ENCODE results near the gene CDK5RAP2.
A peak's percentile ranks its signal among the peaks of the same experiment; 100 is the strongest.

The CDK5RAP2 gene

DNA sequence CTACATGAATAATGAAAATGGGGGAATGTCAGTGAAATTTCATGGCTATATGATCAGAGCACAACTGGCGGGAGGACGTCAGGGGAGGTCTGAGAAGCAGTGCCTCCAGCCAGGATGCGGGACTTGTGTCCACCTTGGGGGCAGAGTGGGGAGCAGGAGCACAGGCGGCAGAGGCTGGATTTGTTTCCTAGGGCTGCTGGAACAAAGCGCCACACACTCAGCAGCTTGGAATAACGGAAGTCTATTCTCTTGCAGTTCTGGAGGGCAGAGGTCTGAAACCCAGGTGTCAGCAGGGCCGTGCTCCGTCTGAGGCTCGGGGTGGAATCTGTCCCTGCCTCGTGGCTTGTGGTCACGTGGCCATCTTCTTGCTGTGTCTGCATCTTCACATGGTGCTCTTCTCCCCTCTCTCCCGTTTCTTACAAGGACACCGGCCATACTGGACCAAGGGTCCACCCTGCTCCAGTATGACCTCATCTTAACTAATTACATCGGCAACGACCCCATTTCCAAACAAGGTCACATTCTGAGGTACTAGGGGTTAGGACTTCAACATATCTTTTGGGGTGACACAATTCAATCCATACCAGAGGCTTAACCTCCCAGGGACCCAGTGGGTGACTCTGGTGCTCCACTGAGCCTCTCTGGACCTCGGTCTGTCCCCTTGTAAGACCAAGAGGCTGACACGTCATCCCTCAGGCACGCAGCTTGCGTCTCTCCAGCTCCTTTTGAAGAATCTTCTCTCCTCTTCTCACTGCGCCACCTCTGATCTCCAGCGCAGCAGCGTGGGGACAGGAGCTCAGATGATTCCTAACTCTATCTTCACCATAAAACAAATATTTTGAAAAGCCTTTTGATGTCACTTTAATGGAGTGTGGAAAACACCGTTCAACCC is 202.5 kb downstream of the CDK5RAP2 start:
- no peak for DNase-seq

DNA sequence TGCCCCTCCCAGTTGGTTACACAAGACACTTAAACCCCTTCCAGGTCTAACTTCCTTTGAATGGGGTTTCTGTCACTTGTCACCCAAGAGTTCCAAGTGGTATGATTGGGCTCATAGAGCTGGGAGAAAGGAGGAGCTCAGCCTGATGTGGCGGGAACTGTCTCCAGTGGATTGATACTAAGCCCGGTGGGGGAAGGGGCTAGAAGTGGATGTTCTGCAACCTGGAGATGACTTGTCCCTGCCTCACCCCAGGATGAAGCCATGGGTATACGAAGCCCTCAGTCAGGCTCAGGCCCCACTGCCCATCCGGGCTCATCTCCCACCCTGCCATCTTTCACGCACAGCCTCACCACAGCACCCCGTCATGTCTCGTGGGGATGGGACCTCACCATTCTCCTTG is 203.9 kb downstream of the CDK5RAP2 start:
- DNase-seq = no peak

DNA sequence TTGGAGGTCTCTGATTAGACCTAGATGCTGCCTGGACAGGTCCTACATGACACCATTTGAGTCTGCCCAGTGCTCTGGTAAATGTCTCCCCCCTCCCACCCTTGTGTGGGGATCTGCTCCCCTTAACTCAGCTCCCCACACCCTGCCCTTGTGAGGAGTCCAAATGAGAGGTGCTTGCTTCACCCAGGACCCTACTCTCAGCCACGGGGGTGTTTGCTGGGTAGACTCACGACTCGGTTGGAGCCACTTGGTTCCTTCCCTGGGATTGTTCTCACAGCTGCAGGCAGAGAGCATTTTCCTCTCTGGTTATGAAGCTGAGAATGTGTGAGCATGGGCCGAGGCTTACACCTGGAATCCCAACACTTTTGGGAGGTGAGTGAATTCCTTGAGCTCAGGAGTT is 204.7 kb downstream of the CDK5RAP2 start:
- DNase-seq = no peak

DNA sequence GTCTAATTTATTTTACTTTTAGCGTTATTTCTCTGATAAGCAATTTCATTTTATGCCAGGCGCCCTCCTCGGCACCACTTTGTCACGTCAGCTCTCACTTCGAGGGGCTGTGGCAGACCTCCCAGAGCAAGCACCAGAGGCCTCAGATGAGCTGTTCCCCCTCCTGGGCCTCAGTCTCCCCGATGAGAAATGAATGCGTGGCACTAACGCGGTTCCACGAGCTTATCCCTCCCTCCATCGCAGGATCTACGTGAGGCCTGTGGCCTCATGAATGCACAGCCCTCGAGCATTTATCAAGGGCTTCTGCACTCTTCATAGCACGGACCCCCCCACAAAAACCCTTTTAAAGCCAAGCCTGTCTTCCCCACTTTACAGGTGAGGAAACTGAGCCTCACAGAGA is 205.2 kb downstream of the CDK5RAP2 start:
- no peak for DNase-seq

DNA sequence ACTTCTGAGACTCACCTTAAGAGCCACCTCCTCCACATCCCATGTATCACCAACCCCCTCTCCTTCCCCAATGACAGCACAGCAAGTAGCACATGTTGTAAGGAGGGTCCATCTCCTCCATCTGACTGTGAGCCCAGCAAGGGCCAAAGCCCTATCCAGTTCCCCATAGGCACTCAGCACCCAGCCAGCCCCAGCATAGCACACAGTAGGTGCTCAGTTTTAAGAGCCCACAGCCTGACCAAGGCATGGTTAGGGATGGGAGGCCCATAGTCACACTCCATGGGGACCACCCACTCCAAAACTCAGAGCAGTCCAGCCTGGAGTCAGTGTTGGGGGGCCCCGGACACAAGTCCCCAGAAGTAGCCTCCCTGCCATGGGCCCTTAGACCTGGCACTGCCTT is 205.7 kb downstream of the CDK5RAP2 start:
- DNase-seq = no peak

DNA sequence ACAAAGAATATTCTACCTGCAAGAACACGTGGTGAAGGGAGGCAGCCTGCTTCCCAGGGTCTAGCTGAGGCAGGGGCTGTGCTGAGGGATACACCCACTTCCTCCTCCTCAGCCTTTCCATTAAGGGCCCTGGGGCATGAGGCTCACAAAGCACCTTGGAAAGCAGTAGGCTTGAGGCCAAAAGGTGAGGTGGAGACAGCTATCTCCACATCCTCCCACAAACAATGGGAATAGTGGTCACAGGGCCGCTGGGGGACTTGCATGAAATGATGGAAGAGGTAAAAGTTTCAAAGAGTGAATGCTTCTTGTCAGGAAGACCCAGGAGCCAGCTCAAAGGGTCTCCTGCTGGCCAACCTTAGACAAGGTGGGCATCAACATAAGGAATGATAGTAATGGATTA is 207.9 kb downstream of the CDK5RAP2 start:
- DNase-seq = no peak

DNA sequence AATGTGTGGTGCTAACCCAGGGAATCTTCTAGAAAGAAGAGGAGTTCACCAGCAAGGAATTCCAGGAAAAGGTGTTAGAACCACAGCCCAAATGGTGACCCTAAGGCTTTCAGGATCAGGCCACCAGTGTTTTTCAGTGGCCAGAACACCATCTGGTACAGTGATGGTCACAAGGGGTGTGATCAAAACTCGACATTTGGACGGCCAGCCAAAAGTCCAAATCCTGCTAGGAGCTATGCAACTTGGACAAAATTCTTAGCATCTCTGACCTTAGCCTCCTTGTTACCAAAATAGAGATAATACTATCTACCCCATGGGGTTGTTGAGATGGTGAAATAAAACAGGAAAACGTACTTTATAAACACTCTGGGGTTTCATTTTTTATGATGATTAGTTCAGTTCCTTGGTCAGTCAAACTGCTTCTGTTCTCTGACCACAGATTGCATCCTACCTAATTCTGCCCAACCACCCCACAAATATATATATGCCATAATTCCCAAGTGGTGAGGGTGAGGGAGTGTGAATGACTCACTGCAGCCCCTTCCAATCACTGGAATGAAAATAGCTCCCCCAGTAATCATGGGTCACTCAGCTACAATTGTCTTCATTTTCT is 210.3 kb downstream of the CDK5RAP2 start:
- DNase-seq = no peak

DNA sequence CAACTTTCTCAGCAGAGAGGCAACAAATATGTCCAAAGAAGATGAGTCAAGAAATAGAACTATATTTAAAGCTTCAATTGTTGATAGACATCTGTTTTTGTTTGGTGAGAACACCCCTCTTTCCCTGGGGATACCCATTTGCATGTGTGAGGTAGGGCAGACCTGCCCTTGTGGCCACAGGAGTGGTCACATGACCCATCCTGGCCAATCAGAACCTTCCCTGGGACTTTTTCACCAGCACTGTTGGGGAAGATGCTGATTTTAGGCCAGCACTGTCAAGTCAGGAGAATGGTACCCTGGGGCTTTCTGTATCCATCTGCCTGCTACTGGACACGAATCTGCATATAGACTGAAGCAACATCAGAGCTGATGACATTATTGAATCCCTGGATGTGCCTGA is 211.2 kb downstream of the CDK5RAP2 start:
- DNase-seq = no peak

DNA sequence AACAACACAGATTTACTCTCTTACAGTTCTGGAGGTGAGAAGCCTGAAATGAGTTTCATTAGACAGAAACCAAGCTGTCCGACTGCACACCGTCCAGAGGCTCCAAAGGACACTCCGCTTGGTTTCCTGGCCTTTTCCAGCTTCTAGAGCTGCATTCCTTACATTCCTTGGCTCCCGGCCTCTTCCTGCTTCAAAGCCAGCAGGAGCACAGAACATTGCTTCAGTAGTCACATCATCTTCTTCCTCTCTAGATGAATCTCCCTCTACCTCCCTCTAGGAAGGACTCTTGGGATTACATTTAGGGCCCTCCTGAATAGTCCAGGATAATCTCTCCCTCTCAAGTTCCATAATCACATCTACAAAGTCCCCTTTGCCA is 213.3 kb downstream of the CDK5RAP2 start:
- no peak for DNase-seq

DNA sequence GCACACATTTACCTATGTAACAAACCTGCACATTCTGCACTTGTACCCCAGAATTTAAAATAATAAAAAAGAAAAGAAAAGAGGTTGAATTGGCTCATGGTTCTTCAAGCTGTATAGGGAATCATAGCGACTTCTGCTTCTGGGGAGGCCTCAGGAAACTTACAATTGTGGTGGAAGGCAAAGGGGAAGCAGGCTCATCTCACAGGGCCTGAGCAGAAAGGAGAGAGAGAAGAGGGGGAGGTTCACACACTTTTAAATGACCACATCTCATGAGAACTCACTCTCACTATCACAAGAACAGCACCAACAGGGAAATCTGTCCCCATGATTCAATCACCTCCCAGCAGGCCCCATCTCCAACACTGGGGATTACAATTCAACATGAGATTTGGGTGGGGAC is 214.6 kb downstream of the CDK5RAP2 start:
- DNase-seq = no peak

DNA sequence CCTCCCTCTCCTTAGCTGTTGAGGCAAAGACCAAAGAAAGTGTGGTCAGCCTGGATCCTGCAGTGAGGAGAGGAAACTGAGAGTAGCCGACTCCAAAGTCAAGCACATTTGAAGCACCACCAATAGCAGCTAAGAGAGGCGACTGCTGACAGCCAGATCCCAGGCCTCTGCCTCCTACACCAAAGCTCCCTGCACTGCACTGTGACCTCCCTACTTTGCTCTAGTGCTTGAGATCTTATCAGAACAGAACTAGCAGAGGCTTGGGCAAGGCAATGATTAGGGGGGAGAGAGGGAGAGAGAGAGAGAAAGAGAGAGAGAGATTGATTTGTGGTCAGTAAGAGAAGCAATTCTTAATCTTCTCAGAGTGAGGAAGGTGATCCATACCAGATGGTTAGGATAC is 216.3 kb downstream of the CDK5RAP2 start:
- no peak for DNase-seq

DNA sequence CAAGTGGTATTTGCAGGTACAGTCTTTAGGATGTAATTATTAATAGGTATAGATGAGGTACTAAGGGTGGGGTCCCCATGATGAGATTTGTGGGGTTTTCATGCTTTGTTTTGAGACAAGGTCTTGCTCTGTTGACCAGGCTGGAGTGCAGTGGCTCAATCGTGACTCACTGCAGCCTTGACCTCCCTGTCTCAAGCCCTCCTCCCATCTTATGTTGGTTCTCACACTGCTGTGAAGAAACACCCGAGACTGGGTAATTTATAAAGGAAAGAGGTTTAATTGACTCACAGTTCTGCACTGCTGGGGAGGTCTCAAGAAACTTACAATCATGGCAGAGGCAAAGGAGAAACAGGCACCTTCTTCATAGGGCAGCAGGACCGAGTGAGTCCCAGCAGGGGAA is 217.5 kb downstream of the CDK5RAP2 start:
- DNase-seq = no peak

DNA sequence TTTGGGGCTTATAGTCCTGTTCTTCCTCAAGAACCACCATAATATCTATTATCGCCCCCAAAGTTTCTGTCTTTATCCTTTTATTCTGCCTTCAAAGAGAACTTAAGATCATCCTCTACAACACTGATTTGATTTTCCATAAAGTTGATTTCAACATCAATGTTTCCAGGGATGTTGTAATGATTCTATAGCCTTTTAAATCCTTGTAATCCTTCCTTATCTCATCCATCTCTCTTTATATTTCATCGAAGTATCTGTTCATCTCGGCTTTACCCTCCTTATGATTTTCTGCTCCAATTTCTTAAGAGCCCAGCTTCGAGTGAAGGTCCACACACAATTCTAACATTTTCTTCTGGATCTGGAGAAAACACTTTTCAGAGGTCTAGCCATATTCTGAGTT is 218.4 kb downstream of the CDK5RAP2 start:
- DNase-seq = no peak

DNA sequence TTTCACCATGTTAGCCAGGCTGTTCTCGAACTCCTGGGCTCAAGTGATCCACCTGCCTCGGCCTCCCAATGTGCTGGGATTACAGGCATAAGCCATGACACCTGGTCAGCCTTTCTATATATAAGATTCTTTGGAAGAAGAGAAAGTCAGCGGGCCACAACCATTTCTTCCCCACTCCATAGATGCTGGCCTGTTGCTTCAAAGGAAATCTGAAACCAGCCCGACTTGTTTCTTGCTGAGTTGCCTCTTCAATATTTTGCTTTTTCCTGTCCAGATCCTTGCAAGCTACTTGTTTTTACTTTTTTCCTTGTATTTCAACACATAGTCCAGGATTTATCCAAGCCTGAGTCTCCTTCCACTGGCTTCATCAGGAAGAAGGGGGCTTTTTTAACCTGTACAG is 219.5 kb downstream of the CDK5RAP2 start:
- DNase-seq = no peak

DNA sequence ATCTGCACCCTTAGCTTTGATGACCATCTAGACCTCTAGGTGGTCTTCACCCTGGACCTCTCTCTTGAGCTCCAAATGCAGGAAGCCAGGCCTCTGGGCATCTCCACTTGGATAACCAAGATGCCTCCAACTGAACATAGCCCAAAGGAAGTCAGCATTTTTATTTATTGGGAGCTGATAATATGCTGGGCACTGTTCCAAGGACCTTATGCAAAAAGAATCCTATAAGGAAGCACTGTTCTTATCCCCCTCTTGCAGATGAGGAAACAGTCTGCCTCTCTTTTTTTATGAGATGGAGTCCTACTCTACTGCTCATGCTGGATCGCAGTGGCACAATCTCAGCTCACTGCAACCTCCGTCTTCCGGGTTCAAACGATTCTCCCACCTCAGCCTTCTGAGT is 219.9 kb downstream of the CDK5RAP2 start:
- no peak for DNase-seq

DNA sequence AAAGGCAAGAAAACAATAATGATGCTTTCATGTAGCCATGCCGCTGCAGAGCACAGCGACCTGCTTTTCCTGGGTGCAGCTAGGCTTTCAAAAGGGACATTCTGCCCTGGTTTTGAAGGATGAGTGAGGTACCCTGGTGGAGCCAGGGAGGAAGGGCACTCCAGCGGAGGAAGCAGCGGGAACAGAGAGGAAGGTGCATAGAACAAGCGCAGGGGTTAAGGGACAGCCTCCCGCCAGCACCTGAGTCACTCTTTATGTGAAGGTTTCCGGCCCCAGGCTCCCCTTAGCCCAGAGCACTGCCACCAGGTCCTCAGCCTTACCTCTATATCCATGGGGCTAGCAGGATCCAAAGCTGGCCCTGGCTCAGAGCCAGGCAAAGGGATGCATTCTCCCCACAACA is 221.1 kb downstream of the CDK5RAP2 start:
- DNase-seq = no peak

DNA sequence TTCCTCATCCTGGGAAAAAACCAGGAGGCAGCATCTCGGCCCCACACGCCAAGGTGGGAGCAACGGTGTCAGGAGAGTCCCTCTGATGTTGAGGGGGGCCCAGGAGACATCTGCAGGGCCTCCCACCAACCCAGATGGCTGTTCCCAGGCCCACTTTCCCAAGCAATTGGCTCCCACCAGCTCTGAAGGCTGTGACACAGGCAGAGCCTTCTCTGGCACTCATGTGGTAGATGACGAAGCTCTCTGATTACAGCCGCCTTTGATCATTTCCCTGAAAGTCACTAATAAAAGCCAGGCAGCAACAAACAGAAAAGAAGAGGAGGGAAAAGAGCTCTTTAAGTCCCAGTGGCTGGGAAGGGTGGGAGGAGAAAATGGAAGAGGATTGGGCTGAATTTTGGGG is 226.5 kb downstream of the CDK5RAP2 start:
- DNase-seq = no peak

DNA sequence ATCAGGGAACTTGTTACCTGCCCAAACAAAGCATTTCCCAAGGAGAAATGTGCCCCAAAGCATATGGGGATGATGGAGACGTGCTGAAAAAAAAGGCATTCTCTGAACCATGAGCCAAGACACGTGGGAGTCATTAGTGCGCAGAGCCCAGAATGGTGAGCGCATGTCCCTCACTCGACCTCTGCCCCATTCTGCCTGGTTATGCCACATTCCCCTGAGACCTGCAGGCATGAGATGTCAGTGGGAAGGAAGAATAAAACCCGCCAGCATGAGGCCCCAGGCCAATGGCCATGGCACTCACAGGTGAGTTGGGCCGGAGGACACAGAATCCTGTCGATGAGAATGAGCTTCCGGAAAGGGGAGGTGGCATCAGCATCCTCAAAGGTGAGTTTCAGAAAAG is 228.9 kb downstream of the CDK5RAP2 start:
- DNase-seq = no peak

DNA sequence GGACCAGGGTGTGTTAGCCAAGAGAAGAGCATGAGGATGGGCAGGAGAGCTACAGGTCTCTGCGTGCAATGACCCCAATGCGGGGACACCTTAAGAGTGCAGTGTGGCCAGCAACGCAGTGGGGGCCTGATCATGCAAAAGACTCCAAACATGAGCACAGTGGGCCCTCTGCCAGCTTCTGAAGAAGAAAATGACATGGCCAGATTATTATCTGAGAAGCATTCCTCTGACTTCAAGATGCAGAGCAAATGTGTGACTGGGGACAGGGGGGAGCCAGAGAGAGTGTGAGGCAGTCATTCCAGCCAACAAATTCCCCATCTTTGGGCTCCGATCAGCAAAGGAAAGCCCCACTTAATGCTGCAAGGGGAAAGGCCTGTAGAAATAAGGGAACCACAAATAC is 229.4 kb downstream of the CDK5RAP2 start:
- DNase-seq = peak; percentile 11

DNA sequence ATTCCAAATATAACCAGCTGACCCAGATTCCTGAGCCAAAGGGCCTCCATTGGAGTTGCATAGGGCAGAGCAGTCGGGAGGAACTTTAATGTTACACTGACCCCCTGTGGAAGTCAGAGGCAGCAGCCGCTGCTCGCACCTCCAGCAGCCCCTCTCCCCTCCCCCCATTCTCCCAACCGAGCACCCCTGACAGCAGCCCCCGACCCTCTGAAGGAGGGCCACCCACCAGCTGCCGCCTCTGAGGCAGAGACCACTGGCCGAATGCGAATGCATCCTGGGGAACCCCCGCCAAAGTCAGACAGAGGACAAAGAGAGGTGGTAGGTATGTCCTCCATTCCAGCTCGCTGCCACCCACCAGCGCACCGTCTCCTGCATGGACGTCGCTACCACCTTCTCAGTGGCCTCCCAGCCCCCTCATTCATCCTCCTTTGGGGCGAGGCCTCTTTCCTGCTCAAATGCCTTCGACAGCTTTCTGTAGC is 231.0 kb downstream of the CDK5RAP2 start:
- DNase-seq = peak; percentile 57

DNA sequence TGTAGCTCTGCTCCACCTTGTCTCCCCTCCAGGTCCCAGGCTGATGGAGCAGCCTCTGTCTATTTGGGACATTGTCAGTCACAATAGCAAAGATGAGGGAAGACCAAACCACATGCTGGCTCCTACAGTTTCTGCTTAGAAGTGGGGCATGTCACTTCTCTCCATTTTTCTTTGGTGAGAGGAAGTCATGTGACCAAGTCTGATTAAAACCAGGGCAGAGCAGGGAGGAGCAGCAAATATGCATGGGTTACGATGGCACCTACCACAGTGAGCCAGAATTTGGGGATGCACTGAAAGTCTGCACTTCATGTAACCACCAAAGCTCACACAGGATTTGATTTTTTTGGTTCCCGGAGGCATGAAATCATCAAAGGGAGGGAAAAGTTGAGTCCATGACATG is 234.6 kb downstream of the CDK5RAP2 start:
- DNase-seq = no peak

DNA sequence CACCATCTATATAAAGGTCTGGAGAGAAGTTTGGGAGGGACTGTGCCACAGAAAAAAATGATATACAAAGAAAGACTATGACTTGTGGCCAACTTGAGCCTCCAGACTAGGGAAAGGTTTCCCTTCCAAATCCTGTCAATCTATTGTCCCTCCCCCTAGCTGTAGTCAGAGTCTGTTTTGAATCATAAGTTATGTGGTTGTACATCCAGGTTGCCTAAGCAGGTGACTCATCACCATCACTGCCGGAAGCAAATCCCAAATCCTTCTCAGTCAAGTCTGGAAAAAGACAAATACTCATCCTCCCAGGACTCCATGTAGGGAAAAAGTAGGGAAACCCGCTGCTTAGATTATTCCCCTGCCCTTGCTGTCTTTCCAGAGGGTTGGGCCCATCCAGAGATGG is 235.7 kb downstream of the CDK5RAP2 start:
- DNase-seq = no peak

DNA sequence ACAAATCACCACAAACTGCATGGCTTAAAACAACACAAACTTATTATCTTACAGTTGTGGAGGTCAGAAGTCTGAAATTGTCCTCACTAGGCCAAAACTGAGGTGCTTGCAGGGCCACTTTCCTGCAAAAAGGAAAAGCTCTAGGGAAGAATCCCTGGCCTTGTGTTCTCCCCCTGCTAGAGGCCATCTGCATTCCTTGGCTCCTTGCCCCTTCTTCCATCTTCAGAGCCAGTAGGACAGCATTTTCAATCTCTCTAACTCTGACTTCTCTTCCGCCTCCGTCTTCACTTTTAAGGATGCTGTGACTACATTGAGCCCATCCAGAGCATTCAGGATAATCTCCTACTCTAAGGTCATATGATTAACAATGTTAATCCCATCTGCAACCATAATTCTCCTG is 236.6 kb downstream of the CDK5RAP2 start:
- no peak for DNase-seq

Data from hematopoietic multipotent progenitor cell treated with erythropoietin and hydrocortisone succinate and interleukin-3 and kit ligand, for 6 days (in vitro differentiated cells).